Gastroesophageal sphincter (tissue), 3 donors: ENCODE data around the gene TAF6L.

Source experiments
- EP300 ChIP-seq: sonication (generic); formaldehyde crosslinking; IDR thresholded peaks from one replicate; pipeline ENCODE4 v1.6.1; 2017; ENCODE audit warnings: antibody characterized with exemption, mild to moderate bottlenecking
- TF ChIP-seq, protein P1 (sequence below), 4 experiments: fragments of 200-600 bp in 2 of 4; fragments of 450-650 bp in 2 of 4; sonication (generic) in 1 of 4; IDR thresholded peaks; one replicate each; pipeline ENCODE4 v1.5.1; 2017 to 2019; ENCODE audit warnings: antibody characterized with exemption in 4 of 4, mild to moderate bottlenecking in 2 of 4, moderate library complexity in 2 of 4

DNA sequence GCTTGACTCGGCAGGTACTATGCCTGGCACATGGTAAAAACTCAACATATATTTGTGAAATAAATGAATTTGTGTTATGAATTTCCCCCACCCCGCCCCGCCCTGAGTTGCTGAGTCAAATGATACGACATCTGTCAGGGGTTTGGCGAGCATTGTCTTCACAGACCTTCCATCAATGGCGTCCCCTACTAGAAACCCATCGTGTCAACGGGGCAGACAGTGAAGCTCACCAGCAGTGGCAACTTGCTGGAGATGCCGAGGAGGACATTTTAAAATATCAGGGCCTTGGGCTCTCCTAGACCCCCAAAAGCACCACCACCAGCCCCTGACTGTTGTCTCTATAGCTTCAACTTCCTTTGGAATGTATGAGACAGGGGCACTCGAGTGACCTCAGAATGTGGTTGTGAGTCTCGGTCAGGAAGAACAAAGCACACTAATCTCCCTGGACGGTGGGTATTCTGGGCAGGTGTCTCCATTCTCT lies 34.8 kb downstream of the TAF6L start:
- TF ChIP-seq, protein P1, sequence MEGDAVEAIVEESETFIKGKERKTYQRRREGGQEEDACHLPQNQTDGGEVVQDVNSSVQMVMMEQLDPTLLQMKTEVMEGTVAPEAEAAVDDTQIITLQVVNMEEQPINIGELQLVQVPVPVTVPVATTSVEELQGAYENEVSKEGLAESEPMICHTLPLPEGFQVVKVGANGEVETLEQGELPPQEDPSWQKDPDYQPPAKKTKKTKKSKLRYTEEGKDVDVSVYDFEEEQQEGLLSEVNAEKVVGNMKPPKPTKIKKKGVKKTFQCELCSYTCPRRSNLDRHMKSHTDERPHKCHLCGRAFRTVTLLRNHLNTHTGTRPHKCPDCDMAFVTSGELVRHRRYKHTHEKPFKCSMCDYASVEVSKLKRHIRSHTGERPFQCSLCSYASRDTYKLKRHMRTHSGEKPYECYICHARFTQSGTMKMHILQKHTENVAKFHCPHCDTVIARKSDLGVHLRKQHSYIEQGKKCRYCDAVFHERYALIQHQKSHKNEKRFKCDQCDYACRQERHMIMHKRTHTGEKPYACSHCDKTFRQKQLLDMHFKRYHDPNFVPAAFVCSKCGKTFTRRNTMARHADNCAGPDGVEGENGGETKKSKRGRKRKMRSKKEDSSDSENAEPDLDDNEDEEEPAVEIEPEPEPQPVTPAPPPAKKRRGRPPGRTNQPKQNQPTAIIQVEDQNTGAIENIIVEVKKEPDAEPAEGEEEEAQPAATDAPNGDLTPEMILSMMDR (IDR thresholded peaks at IDR 0.05): no peak
- TF ChIP-seq EP300: no peak
